Dendritic cell treated with granulocyte-macrophage colony-stimulating factor and Interleukin-4, amounts not matched to agents 40 ng/mL and 50 ng/mL, for 4 days (primary cell): ENCODE measurements around the gene ODF4.

Experiments
- H3K27ac Mint-ChIP-seq: one replicate; pipeline ENCODE4 v1.8.0; 2022; ENCODE audit warnings: mild to moderate bottlenecking, mixed read lengths
- H3K27me3 Mint-ChIP-seq: one replicate; pipeline ENCODE4 v1.8.0; 2022; ENCODE audit warnings: mild to moderate bottlenecking, mixed read lengths
- H3K36me3 Mint-ChIP-seq: one replicate; pipeline ENCODE4 v1.8.0; 2022; ENCODE audit warnings: low read depth, mixed read lengths
- H3K4me1 Mint-ChIP-seq: one replicate; pipeline ENCODE4 v1.8.0; 2022; ENCODE audit warnings: low read depth, mixed read lengths
- H3K4me3 Mint-ChIP-seq: one replicate; pipeline ENCODE4 v1.8.0; 2022; ENCODE audit warnings: mild to moderate bottlenecking, moderate library complexity, mixed read lengths
- H3K9me3 Mint-ChIP-seq: one replicate; pipeline ENCODE4 v1.8.0; 2022; ENCODE audit warnings: mixed read lengths
- intact Hi-C: fragments of 100-400 bp; cut with micrococcal nuclease; formaldehyde crosslinking; loops from one replicate; pipeline ENCODE4 v1.15.0; 2022

Gene ODF4

GRCh38 chr17:8339540-8339939, at the start of gene ODF4:
Gene ODF4 (plus strand): TSS chr17:8339840. CDS start chr17:8340052, 212 bp downstream.
- Mint-ChIP-seq H3K27ac (no peak within 1 kb of the TSS), H3K27me3 (peaks cover 7% of the 10 kb centered on the region), H3K4me3 (no peak within 1 kb of the TSS), H3K9me3 (no peaks in the 10 kb centered on the region), H3K36me3 (no peaks in the 10 kb centered on the region), H3K4me1 (peaks cover 11% of the 10 kb centered on the region)
- intact Hi-C loops = no loop called here

GRCh38 chr17:8290043-8290442, 49.6 kb upstream of the ODF4 start:
- Mint-ChIP-seq H3K4me3 (no peak overlapping the region), H3K9me3 (no peaks in the 10 kb centered on the region), H3K27ac (no peak overlapping the region), H3K4me1 (peaks cover 85% of the 10 kb centered on the region), H3K36me3 (peaks cover 35% of the 10 kb centered on the region), H3K27me3 (no peaks in the 10 kb centered on the region)
- intact Hi-C loops = no loop called here

GRCh38 chr17:8292639-8293395, 46.8 kb upstream of the ODF4 start:
- no peaks in the 10 kb centered on the region for H3K9me3 Mint-ChIP-seq
- peak overlapping the region; percentile 82 for H3K27ac Mint-ChIP-seq
- intact Hi-C loops = no loop called here
- peak overlapping the region; percentile 55 for H3K4me3 Mint-ChIP-seq
- peaks cover 42% of the 10 kb centered on the region for H3K36me3 Mint-ChIP-seq
- H3K4me1 Mint-ChIP-seq = peaks cover 78% of the 10 kb centered on the region
- no peaks in the 10 kb centered on the region for H3K27me3 Mint-ChIP-seq

- Mint-ChIP-seq H3K27ac (peak overlapping the region; percentile 90), H3K27me3 (no peaks in the 10 kb centered on the region), H3K9me3 (no peaks in the 10 kb centered on the region), H3K4me3 (peak overlapping the region; percentile 88), H3K36me3 (peaks cover 28% of the 10 kb centered on the region), H3K4me1 (peaks cover 71% of the 10 kb centered on the region)
- intact Hi-C loops = no loop called here
Measured at GRCh38 chr17:8294361-8294760, 45.3 kb upstream of the ODF4 start.

GRCh38 chr17:8294814-8295316, 44.8 kb upstream of the ODF4 start:
- intact Hi-C loops = loop anchor here (1.0 kb wide), 1 partner anchor 72 kb away; no protein-coding TSS in a partner anchor
- peaks cover 66% of the 10 kb centered on the region for H3K4me1 Mint-ChIP-seq
- peak overlapping the region; percentile 88 for H3K4me3 Mint-ChIP-seq
- no peaks in the 10 kb centered on the region for H3K9me3 Mint-ChIP-seq
- H3K27me3 Mint-ChIP-seq = no peaks in the 10 kb centered on the region
- H3K27ac Mint-ChIP-seq = peak overlapping the region; percentile 90
- H3K36me3 Mint-ChIP-seq = peaks cover 24% of the 10 kb centered on the region

- H3K4me3 Mint-ChIP-seq = no peak overlapping the region
- H3K4me1 Mint-ChIP-seq = peaks cover 21% of the 10 kb centered on the region
- H3K9me3 Mint-ChIP-seq = no peaks in the 10 kb centered on the region
- peaks cover 2% of the 10 kb centered on the region for H3K27me3 Mint-ChIP-seq
- no peak overlapping the region for H3K27ac Mint-ChIP-seq
- intact Hi-C loops = loop anchor here (5.0 kb wide), 1 partner anchor 113 kb away; no protein-coding TSS in a partner anchor
- H3K36me3 Mint-ChIP-seq = peaks cover 5% of the 10 kb centered on the region
Measured at GRCh38 chr17:8300226-8300625, 39.4 kb upstream of the ODF4 start.

- no peaks in the 10 kb centered on the region for H3K9me3 Mint-ChIP-seq
- H3K4me3 Mint-ChIP-seq = no peak overlapping the region
- H3K27me3 Mint-ChIP-seq = peaks cover 2% of the 10 kb centered on the region
- H3K36me3 Mint-ChIP-seq = no peaks in the 10 kb centered on the region
- H3K27ac Mint-ChIP-seq = no peak overlapping the region
- peaks cover 17% of the 10 kb centered on the region for H3K4me1 Mint-ChIP-seq
- intact Hi-C loops = loop anchor here (5.0 kb wide), 1 partner anchor 113 kb away; no protein-coding TSS in a partner anchor
Measured at GRCh38 chr17:8300627-8301242, 38.9 kb upstream of the ODF4 start.

- intact Hi-C loops = no loop called here
- no peaks in the 10 kb centered on the region for H3K36me3 Mint-ChIP-seq
- H3K4me1 Mint-ChIP-seq = peaks cover 29% of the 10 kb centered on the region
- H3K27ac Mint-ChIP-seq = no peak overlapping the region
- H3K4me3 Mint-ChIP-seq = no peak overlapping the region
- H3K27me3 Mint-ChIP-seq = peaks cover 36% of the 10 kb centered on the region
- no peaks in the 10 kb centered on the region for H3K9me3 Mint-ChIP-seq
Measured at GRCh38 chr17:8310601-8311123, 29.0 kb upstream of the ODF4 start.

GRCh38 chr17:8311131-8311790, 28.4 kb upstream of the ODF4 start:
- peaks cover 29% of the 10 kb centered on the region for H3K4me1 Mint-ChIP-seq
- H3K9me3 Mint-ChIP-seq = no peaks in the 10 kb centered on the region
- H3K4me3 Mint-ChIP-seq = no peak overlapping the region
- H3K36me3 Mint-ChIP-seq = no peaks in the 10 kb centered on the region
- no peak overlapping the region for H3K27ac Mint-ChIP-seq
- intact Hi-C loops = no loop called here
- H3K27me3 Mint-ChIP-seq = peaks cover 40% of the 10 kb centered on the region

- H3K9me3 Mint-ChIP-seq = no peaks in the 10 kb centered on the region
- H3K4me1 Mint-ChIP-seq = peaks cover 29% of the 10 kb centered on the region
- no peaks in the 10 kb centered on the region for H3K36me3 Mint-ChIP-seq
- no peak overlapping the region for H3K4me3 Mint-ChIP-seq
- intact Hi-C loops = no loop called here
- peaks cover 40% of the 10 kb centered on the region for H3K27me3 Mint-ChIP-seq
- no peak overlapping the region for H3K27ac Mint-ChIP-seq
Measured at GRCh38 chr17:8312251-8312650, 27.4 kb upstream of the ODF4 start.

- intact Hi-C loops = no loop called here
- no peak overlapping the region for H3K4me3 Mint-ChIP-seq
- H3K27me3 Mint-ChIP-seq = peaks cover 40% of the 10 kb centered on the region
- peaks cover 29% of the 10 kb centered on the region for H3K4me1 Mint-ChIP-seq
- H3K27ac Mint-ChIP-seq = no peak overlapping the region
- no peaks in the 10 kb centered on the region for H3K36me3 Mint-ChIP-seq
- H3K9me3 Mint-ChIP-seq = no peaks in the 10 kb centered on the region
Measured at GRCh38 chr17:8312726-8313600, 26.7 kb upstream of the ODF4 start.

- intact Hi-C loops = no loop called here
Measured at GRCh38 chr17:8314797-8315763, 24.6 kb upstream of the ODF4 start.

More at GRCh38 chr17:8314797-8315763, 24.6 kb upstream of the ODF4 start:
- no peaks in the 10 kb centered on the region for H3K36me3 Mint-ChIP-seq
- peaks cover 39% of the 10 kb centered on the region for H3K27me3 Mint-ChIP-seq
- H3K4me3 Mint-ChIP-seq = no peak overlapping the region
- peaks cover 25% of the 10 kb centered on the region for H3K4me1 Mint-ChIP-seq
- no peaks in the 10 kb centered on the region for H3K9me3 Mint-ChIP-seq
- no peak overlapping the region for H3K27ac Mint-ChIP-seq
